ENCODE measurements around the gene TBC1D17.

- TF ChIP-seq CTCF (IDR thresholded peaks at IDR 0.05 in 4 of 5, conservative IDR thresholded peaks at IDR 0.05 in 1 of 5) (no peak), POLR2A (IDR thresholded peaks at IDR 0.05) (no peak)
Measured at GRCh38 chr19:49931293-49932040, 54.0 kb downstream of the TBC1D17 start.
